HTR-8/SVneo (cell line): Measurements from ENCODE around the gene WDR20.
A peak's percentile ranks its signal among the peaks of the same experiment; 100 is the strongest.
"Not testable (repeated sequence)": the region's sequence is repeated elsewhere in the genome, so short reads cannot be mapped to it uniquely, and the experiment has no call there.

Experiments
- DNase-seq: peaks from one replicate; pipeline ENCODE4 v3.0.0; 2011; ENCODE audit warnings: low spot score, mixed read lengths; ENCODE audit not compliant: insufficient read length
- FAIRE-seq: peaks from 2 replicates; lab custom pipeline; 2011; peaks lifted over from hg19 to GRCh38; lab: Jason Lieb, UNC

The WDR20 gene

DNA sequence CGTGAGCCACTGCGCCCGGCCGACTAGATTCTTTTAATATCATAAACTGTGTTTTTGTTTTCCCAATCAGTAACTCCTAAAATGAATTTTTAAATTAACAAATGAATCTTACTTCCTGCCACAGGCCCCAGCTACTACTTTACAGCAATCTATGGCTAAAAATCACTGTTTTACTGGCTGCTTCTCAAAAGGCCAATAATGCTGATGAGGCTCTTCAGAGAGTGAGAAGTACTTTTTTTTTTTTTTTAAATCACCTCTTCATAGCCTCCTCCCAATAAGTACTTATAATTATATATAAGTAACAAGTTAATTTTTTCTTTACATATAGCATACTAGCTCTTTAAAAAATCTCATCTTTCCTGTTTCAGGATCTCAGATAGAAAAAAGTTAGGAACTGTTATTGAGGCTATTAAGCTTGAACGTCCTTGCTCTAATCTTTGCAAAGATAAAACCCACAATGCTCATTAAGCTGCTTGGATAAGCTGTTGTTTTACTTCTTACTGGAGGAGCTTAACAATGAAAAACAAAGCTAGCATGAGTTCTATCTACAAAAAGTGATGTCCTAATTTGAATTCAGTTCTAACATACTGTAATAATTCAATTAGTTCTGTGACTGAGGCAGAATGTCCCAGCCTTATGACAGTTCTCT lies 12.8 kb upstream of the WDR20 start:
- DNase-seq (no peak), FAIRE-seq (no peak)

DNA sequence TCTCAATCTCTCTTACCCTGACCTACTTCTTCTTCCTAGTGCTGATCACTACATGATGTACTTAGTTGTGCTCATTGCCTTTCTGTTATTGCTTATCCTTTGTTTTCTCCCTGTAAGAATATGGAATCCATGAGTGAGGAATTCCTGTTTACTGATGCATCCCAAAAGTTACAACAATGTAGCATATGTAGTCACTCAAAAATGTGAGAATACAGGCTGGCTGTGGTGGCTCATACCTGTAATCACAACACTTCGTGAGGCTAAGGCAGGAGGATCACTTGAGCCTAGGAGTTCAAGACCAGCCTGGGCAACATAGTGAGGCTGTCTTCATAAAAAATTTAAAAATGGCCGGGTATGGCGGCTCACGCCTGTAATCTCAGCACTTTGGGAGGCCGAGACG lies 8.0 kb upstream of the WDR20 start:
- FAIRE-seq = no peak
- no peak for DNase-seq

DNA sequence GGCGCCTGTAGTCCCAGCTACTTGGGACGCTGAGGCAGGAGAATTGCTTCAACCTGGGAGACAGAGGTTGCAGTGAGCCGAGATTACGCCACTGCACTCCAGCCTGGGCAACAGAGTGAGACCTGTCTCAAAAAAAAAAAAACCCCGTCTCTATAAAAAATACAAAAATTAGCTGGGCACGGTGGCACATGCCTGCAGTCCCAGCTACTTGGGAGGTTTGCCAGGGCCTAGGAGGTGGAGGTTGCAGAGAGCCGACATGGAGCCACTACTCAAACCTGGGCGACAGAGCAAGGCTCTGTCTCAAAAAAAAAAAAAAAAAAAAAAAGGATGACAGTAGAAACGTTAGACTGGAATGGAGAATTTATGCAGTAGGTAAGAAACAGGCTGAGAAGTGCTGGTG lies 5.7 kb upstream of the WDR20 start:
- DNase-seq, FAIRE-seq: not testable (repeated sequence)

DNA sequence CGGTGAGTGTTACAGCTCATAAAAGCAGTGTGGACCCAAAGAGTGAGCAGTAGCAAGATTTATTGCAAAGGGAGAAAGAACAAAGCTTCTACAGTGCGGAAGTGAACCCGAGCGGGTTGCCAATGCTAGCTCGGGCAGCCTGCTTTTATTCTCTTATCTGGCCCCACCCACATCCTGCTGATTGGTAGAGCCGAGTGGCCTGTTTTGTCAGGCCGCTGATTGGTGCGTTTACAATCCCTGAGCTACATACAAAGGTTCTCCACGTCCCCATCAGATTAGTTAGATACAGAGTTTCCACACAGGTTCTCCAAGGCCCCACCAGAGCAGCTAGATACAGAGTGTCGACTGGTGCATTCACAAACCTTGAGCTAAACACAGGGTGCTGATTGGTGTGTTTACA lies 5.0 kb upstream of the WDR20 start:
- not testable (repeated sequence) for FAIRE-seq, DNase-seq

DNA sequence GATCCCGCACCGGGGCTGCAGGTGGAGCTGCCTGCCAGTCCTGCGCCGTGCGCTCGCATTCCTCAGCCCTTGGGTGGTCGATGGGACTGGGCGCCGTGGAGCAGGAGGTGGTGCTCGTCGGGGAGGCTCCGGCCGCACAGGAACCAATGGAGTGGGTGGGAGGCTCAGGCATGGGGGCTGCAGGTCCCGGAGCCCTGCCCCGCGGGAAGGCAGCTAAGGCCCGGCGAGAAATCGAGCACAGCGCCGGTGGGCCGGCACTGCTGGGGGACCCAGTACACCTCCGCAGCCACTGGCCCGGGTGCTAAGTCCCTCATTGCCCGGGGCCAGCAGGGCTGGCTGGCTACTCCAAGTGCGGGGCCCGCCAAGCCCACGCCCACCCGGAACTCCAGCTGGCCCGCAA lies 4.2 kb upstream of the WDR20 start:
- FAIRE-seq, DNase-seq: not testable (repeated sequence)

DNA sequence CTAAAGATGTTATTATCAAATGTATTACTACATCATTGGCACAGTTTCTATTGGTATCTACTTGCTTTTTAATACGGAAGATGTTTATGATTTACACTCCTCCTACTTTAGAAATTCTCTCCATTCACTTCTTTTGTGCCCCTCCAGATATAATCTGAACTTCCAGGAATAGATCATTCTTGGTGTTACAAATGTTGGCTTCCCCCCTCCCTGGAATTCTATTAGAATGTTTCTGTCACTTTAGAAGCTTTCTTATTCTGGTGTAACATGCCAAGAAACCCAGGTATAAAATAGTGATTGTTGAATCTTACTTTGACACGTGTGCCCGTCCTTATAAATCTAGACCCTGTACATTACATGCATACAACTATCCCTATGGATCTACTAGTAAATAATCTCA lies 1.2 kb upstream of the WDR20 start:
- FAIRE-seq (no peak), DNase-seq (no peak)

DNA sequence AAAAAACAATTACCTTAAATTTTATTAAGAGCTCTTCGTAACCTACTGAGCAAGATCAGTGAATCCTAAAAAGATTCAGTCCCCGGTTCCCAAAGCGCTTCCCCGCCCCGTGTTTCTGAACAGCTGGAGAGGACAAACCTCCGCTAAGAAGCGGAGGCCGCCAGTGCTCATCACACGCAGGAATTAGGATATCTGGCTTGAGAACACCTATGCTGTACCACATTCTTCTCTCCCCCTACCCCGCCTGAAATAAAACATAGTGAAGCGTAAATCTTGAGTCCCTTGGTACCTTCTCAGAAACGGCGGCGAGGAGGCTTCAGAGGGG lies 774 bp upstream of the WDR20 start:
- FAIRE-seq (no peak), DNase-seq (no peak)

DNA sequence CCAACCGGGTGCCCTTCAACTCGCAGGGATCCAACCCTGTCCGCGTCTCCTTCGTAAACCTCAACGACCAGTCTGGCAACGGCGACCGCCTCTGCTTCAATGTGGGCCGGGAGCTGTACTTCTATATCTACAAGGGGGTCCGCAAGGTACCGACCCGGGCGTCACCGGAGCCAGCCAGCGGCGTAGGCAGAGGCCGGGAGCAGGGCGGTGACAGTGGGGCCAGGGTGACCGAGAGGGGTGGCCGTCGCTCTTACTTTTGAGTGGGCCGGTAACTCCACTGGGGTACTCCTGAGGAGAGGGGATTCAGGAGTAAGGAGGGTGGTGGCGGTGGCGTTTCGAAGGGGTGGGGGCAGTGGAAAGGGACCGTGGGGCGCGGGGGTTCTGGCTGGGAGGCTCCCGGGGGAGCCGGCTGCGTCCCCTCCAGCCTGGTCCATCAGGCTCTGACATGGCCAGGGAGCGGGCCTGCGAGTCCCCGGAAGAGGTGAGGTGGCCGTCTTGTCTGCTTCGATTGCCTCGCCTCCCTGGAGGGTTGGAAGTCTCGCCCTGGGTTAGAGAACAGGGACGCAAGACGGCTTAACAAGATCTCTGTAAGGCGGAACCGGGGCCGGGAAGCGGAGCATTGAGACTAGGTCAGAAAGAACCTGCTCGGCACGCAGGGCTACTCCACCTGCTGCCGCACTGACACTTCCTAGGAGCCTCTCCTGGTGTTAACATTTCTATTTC lies 491 bp downstream of the WDR20 start:
- FAIRE-seq (no peak), DNase-seq (peak; percentile 24)

DNA sequence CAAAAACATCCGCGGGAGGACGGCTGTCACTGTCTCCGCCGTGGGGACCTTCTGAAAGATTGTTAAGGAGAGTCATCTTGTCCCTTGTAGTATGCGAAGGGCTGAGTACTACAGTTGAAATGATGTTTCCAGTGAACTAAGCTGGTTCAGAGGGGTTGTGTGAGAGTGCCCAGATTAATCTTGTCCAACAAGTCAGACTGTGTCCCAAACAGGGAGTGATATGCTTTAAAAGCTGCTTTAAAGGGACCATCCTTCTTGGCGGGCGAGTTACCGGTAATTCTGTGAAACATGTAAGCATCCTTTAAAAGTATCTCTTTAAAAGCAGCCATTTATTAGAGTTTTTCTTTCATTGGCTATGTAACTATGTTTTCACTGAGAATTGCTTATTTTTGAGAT lies 1.1 kb downstream of the WDR20 start:
- peak; percentile 18 for DNase-seq
- FAIRE-seq = no peak

DNA sequence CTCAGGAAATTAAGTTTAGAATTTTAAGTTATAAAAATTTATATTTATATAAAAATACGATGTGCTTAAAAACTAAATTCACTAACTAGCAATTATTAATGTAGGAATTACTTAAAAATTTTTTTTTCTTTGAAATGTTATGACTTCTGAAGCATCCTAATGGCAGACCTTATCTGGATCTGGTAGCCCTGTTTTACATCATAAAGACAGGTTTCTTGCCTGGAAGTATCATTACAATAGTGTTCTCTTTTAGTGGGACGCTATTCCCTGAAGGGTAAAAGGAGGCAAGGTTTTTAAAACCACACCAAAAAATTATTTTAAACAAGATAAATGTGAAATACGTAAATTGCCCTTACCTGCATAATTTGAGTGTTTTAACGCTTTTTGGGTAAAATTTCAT lies 2.1 kb downstream of the WDR20 start:
- FAIRE-seq = no peak
- no peak for DNase-seq

DNA sequence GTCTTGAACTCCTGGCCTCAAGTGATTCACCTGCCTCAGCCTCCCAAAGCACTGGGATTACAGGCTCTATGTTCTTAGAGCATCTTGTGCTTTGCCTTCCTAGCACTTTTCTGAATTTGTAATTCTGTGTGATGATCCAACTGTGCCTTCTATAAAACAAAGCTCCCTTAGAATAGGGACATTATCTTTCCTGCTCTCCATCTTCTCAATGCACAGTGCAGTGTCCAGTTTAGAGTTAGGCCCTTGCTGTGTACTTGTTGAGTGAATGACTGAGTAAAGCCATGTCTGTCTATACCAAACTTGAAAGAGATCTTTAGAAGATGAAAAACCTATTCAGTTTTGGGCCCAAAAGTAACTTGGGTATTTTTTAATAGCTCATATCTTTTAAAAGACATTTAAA lies 5.2 kb downstream of the WDR20 start:
- DNase-seq (no peak), FAIRE-seq (no peak)

DNA sequence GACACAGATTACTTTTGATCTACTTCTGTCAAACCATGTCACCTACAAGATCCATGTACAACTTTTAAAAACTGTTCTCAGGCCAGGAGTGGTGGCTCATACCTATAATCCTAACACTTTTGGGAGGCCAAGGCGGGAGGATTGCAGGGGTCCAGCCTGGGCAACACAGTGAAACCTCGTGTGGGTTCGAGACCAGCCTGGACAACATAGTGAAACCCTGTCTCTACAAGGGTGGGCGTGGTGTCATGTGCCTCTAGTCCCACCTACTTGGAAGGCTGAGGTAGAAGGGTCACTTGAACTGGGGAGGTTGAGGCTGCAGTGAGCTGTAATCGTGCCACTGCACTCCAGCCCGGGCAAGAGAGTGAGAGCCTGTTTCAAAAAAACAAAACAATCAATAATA lies 5.7 kb downstream of the WDR20 start:
- FAIRE-seq = no peak
- no peak for DNase-seq

DNA sequence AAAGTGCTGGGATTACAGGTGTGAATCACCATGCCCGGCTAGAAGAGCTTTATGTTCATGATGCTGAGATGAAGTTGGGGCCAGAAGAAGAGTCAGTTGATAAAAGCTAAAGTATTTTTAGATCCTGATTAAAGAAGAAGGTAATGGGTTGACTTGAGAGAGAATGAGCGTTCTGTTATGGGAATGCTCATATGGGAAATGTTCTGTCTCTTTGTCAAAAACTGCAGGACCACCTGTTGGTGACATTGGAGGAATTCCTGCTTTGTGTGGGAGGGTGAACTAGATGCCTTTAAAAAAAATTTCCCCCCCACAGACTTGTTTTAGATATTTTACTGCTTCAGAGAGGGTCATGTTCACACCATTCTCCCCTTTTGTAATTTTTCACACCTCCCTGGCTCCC lies 6.7 kb downstream of the WDR20 start:
- no peak for FAIRE-seq
- DNase-seq = no peak

DNA sequence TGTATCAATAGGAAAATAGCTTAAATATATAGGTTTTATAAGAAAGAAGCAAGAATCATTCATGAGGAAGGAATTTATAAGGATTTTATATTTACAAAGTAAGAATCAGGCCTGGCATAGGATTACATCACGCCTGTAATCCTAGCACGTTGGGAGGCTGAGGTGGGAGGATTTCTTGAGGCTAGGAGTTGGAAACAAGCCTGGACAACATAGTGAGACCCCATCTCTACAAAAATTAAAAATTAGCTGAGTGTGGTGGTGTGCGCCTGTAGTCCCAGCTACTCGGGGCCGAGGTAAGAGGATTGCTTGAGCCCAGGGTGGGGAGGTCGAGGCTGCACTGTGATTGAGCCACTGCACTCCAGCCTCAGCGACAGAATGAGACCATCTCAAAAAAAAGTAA lies 10.4 kb downstream of the WDR20 start:
- no peak for DNase-seq
- FAIRE-seq = no peak

DNA sequence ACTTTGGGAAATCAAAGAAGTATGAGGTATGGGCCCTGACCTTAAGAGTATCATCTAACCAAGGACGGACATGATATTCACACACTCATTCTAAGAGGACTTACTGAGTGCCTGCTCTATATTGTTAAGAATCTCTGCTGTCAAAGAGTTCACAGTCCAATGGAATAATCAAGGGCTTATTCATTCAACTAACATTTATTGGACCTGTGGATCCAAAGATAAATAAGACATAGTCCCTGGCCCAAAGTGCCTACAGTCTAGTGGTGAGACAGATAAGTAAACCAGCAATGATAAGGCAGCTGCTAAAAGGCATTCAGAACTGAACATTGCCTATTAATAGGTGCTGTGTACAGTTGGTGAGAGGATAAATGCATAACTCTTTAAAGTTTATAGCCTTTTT lies 11.0 kb downstream of the WDR20 start:
- DNase-seq (no peak), FAIRE-seq (no peak)

DNA sequence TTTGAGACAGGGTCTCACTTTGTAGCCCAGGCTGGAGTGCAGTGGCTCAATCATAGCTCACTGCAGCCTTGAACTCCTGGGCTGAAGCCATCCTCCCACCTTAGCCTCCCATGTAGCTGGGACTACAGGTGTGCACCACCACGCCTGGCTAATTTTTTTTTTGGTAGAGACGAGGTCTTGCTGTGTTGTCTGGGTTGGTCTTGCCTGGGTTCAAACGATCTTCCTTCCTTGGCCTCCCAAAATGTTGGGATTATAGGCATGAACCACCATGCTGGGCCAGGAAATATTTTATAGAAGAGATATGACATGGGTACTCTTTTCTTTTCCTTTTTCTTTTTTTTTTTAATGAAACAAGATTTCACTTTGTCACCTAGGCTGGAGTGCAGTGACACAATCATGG lies 11.7 kb downstream of the WDR20 start:
- not testable (repeated sequence) for FAIRE-seq, DNase-seq

DNA sequence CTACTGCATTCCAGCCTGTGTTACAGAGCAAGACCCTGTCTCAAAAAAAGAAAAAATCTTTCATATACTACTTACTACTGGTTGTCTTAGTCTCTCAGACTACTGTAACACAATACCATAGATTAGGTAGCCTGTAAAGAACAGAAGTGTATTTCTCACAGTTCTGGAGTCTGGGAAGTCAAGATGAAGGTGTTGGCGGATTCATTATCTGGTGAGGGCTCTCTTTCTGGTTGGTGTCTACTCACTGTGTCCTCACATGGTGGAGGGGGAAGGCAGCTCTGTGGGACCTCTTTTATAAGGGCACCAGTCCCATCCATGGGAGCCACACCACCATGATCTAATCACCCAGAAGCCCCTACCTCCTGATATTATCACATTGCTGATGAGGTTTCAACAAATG lies 14.4 kb downstream of the WDR20 start:
- FAIRE-seq (no peak), DNase-seq (no peak)

DNA sequence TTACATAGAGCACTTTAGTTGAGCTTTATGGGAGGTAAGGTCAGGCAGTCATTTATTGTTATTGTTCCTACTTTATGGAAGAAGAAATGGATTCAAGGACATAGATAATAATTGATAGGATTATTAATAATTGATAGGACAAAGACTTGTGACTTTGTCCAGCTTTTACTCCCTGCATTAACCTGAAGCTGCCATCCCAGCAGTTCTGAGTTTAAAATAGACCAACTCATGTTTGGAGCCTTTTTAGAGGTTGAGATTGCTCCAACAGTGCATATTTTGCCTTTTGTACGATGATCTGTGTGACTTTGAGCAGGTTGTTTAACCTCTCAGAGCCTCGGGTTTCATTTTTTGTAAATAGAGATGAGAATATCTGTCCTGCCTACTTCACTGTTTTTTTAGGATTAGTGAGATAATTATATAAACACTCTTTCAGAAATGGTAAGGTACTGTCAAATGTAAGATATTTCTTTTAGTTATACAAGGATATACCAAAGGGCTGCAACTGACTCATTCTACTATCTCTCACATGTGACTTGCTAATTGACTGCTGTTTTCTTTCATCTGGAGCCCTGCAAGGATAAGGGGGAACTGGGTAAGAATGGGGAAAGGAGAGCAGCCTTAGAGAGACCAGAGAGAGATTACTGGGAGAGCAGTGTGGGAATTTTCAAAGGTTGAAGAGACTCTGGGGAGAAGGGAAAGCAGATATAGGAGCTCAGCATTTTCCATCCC lies 15.3 kb downstream of the WDR20 start:
- DNase-seq = no peak
- no peak for FAIRE-seq

DNA sequence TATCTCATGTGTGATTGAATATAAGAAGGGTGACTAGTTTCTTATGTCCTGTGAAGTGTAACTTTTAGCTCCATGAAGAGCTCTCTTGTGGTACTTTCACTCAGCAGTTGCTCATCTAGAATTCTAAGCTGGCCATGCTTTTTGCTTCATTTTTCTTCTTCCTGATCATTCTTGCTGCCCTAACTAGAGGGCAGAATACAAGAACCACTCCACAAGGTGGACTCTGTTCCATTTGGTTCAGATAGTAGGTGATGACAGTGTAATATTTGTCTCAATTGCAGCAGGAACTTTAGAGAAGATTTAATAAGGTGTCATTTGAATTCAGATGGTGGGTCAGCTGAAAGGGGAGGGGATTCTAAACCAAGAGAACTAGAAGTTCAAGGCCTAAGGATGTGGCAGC lies 17.6 kb downstream of the WDR20 start:
- no peak for FAIRE-seq
- no peak for DNase-seq

DNA sequence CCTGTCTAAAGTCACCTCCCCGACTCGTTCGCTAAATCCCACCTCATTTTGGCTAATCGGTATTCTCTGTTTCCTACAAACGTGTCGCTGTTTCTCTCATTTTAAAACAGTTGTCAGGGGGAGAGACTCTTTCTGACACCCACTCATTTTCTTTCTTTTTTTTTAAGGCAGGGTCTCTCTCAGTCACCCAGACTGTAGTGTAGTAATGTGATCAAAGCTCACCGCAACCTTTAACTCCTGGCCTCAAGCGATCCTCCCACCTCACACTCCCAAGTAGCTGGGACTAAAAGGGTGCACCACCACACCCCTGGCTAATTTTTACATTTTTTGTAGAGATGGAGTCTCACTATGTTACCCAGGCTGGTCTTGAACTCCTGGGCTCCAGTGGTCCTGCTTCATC lies 19.1 kb downstream of the WDR20 start:
- FAIRE-seq (no peak), DNase-seq (no peak)

DNA sequence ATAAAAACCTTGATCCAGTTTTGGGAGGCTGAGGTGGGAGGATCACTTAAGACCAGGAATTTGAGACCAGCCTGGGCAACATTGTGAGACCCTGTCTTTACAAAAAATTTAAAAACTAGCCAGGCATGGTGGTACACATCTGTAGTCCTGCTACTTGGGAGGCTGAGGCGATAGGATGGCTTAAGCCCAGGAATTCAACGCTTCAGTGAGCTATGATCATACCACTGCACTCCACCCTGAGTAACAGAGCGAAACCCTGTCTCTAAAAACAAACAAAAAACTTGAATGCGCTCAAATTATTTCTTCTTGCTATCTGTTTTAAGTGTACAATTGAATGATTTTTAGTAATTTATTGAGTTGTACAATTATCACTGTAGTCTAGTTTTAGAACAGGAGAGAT lies 20.1 kb downstream of the WDR20 start:
- no peak for FAIRE-seq

DNA sequence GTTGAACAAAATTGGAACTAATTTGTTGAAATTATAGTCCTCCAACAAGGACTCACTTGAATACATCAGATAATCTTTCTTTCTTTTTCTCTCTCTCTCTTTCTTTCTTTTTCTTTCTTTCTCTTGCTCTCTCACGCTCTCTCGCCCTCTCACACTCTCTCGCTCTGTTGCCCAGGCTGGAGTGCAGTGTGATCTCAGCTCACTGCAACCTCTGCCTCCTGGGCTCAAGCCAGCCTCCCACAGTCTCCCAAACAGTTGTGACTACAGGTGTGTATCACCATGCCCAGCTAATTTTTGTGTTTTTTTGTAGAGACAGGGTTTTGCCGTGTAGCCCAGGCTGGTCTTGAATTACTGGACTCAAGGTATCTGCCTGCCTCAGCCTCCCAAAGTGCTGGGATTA lies 22.8 kb downstream of the WDR20 start:
- DNase-seq = no peak
- FAIRE-seq = no peak

More for the DNA sequence above, 20.1 kb downstream of the WDR20 start:
- no peak for DNase-seq
